Caco-2 (cell line): ENCODE results near the gene FIGNL1. TPM values are rescaled to one million over a fixed set of nuclear protein-coding genes. Genes with fewer than 3 reads are reported as not detected.

Source experiments
- BruUV-seq: library from RNA; stranded (reverse); fragments of 400-500 nt; replicated peaks from 2 replicates; lab custom pipeline; 2021; lab: Mats Ljungman, UMichigan
- CTCF ChIA-PET: fragments of 300-600 bp; sonication (Branson Sonifier 250); formaldehyde crosslinking; loops from one replicate; lab custom pipeline; 2022; ENCODE audit warnings: antibody characterized with exemption; lab: Charles Lee
- POLR2A ChIA-PET: fragments of 300-600 bp; sonication (Branson Sonifier 250); formaldehyde crosslinking; loops from one replicate; lab custom pipeline; 2022; ENCODE audit warnings: antibody characterized with exemption; lab: Charles Lee
- DNase-seq, 2 experiments: peaks; one replicate each; pipeline versions ENCODE4 v3.0.0 to v3.0.0-alpha.2; 2020 to 2022
- H3K27me3 ChIP-seq: replicated peaks from 2 replicates; pipeline ENCODE4 v1.6.0; 2011; ENCODE audit warnings: low read length; ENCODE audit not compliant: control insufficient read depth, insufficient read depth
- H3K36me3 ChIP-seq: 2 replicates; pipeline ENCODE4 v1.5.1; 2011; ENCODE audit warnings: low read length; ENCODE audit not compliant: control insufficient read depth, insufficient read depth
- H3K4me1 ChIP-seq: fragments of 250-450 bp; sonication (Bioruptor Pico); 2 replicates; pipeline ENCODE4 v1.5.1; 2020; ENCODE audit warnings: mild to moderate bottlenecking
- H3K4me3 ChIP-seq: 2 replicates; pipeline ENCODE4 v1.5.1; 2011; ENCODE audit warnings: low read depth, mild to moderate bottlenecking, control low read depth, low read length
- H3K9me3 ChIP-seq: fragments of 250-450 bp; sonication (Bioruptor Pico); 2 replicates; pipeline ENCODE4 v1.5.1; 2020; ENCODE audit warnings: mild to moderate bottlenecking, moderate library complexity
- H3K27ac Mint-ChIP-seq: one replicate; pipeline ENCODE4 v1.8.0; 2022; ENCODE audit warnings: mixed read lengths; ENCODE audit not compliant: unreplicated experiment
- H3K27me3 Mint-ChIP-seq: one replicate; pipeline ENCODE4 v1.8.0; 2022; ENCODE audit warnings: mixed read lengths; ENCODE audit not compliant: insufficient read depth, unreplicated experiment
- H3K36me3 Mint-ChIP-seq: one replicate; pipeline ENCODE4 v1.8.0; 2022; ENCODE audit warnings: mild to moderate bottlenecking, mixed read lengths; ENCODE audit not compliant: insufficient read depth, unreplicated experiment
- H3K4me1 Mint-ChIP-seq: one replicate; pipeline ENCODE4 v1.8.0; 2022; ENCODE audit warnings: low read depth, mixed read lengths; ENCODE audit not compliant: unreplicated experiment
- H3K4me3 Mint-ChIP-seq: one replicate; pipeline ENCODE4 v1.8.0; 2022; ENCODE audit warnings: mild to moderate bottlenecking, moderate library complexity, mixed read lengths; ENCODE audit not compliant: unreplicated experiment
- H3K9me3 Mint-ChIP-seq: one replicate; pipeline ENCODE4 v1.8.0; 2022; ENCODE audit warnings: mixed read lengths; ENCODE audit not compliant: unreplicated experiment
- CTCF ChIP-seq, 2 experiments: fragments of 200-600 bp in 1 of 2; IDR thresholded peaks; 1 replicate in 1 of 2; 2 replicates in 1 of 2; pipeline versions ENCODE4 v1.5.1 to v1.8.0; 2011 to 2022; ENCODE audit warnings: antibody characterized with exemption in 1 of 2, control low read depth in 1 of 2, inconsistent platforms in 1 of 2, low read depth in 1 of 2, low read length in 1 of 2, mild to moderate bottlenecking in 1 of 2, moderate library complexity in 1 of 2; ENCODE audit not compliant: insufficient read depth in 1 of 2, severe bottlenecking in 1 of 2, unreplicated experiment in 1 of 2
- intact Hi-C: fragments of 100-400 bp; cut with micrococcal nuclease; formaldehyde crosslinking; loops from one replicate; pipeline ENCODE4 v1.10.0; 2022; ENCODE audit not compliant: unreplicated experiment
- total RNA-seq: library from RNA; stranded (reverse); gene quantifications from 2 replicates; pipeline ENCODE4 v1.2.3, GENCODE V29; 2022

The FIGNL1 gene
- total RNA-seq, 1 experiment from 2014 or later = 47.2 TPM

GRCh38 chr7:50470250-50471163 is 20.4 kb upstream of the FIGNL1 start:
- POLR2A ChIA-PET = no interaction called here
- Mint-ChIP-seq H3K27me3 (no peaks in the 10 kb centered on the region), H3K4me3 (no peak overlapping the region), H3K9me3 (no peaks in the 10 kb centered on the region), H3K36me3 (peaks cover 7% of the 10 kb centered on the region), H3K27ac (no peak overlapping the region), H3K4me1 (peaks cover 12% of the 10 kb centered on the region)
- TF ChIP-seq CTCF (IDR thresholded peaks at IDR 0.05; ENCODE audit: insufficient read depth in 1 of 2, low read depth in 1 of 2, low read length in 1 of 2, severe bottlenecking in 1 of 2, unreplicated experiment in 1 of 2) = no peak
- no peaks in the 10 kb centered on the region for H3K9me3 ChIP-seq
- H3K27me3 ChIP-seq = no peaks in the 10 kb centered on the region
- intact Hi-C loops = loop anchor here (10.0 kb wide), 1 partner anchor 694 kb away; no protein-coding TSS in a partner anchor
- no peak for DNase-seq
- peaks cover 2% of the 10 kb centered on the region; the same call in 1 of the 2 replicates for H3K36me3 ChIP-seq
- CTCF ChIA-PET = interaction anchor here (1.6 kb wide), 1 partner anchor 145 kb away, joined by 3 read pairs; no protein-coding TSS in a partner anchor
- no peak overlapping the region for H3K4me3 ChIP-seq
- no TSS peak for BruUV-seq
- H3K4me1 ChIP-seq = no peaks in the 10 kb centered on the region

- peaks cover 2% of the 10 kb centered on the region; the same call in 1 of the 2 replicates for H3K36me3 ChIP-seq
- no peak overlapping the region for H3K4me3 ChIP-seq
- no peak for TF ChIP-seq CTCF (IDR thresholded peaks at IDR 0.05; ENCODE audit: insufficient read depth in 1 of 2, low read depth in 1 of 2, low read length in 1 of 2, severe bottlenecking in 1 of 2, unreplicated experiment in 1 of 2)
- CTCF ChIA-PET = interaction anchor here (0.7 to 1.6 kb wide), 2 partner anchors 146 to 324 kb away, joined by 3 to 8 read pairs; no protein-coding TSS in a partner anchor
- Mint-ChIP-seq H3K4me3 (no peak overlapping the region), H3K36me3 (peaks cover 7% of the 10 kb centered on the region), H3K27me3 (no peaks in the 10 kb centered on the region), H3K4me1 (peaks cover 10% of the 10 kb centered on the region), H3K9me3 (no peaks in the 10 kb centered on the region), H3K27ac (no peak overlapping the region)
- H3K9me3 ChIP-seq = no peaks in the 10 kb centered on the region
- no peak for DNase-seq
- no TSS peak for BruUV-seq
- H3K27me3 ChIP-seq = no peaks in the 10 kb centered on the region
- intact Hi-C loops = loop anchor here (2.0 to 5.0 kb wide), 3 partner anchors 96 to 262 kb away; partner anchors contain the start of gene DDC
- H3K4me1 ChIP-seq = no peaks in the 10 kb centered on the region
- POLR2A ChIA-PET = no interaction called here
These were observed 19.0 kb upstream of the FIGNL1 start for GRCh38 chr7:50469181-50469580.

GRCh38 chr7:50467817-50468610 is 17.9 kb upstream of the FIGNL1 start:
- peak; percentile 83 to 86 for TF ChIP-seq CTCF (IDR thresholded peaks at IDR 0.05; ENCODE audit: insufficient read depth in 1 of 2, low read depth in 1 of 2, low read length in 1 of 2, severe bottlenecking in 1 of 2, unreplicated experiment in 1 of 2)
- Histone ChIP-seq H3K9me3 (no peaks in the 10 kb centered on the region), H3K27me3 (no peaks in the 10 kb centered on the region), H3K4me3 (no peak overlapping the region), H3K4me1 (no peaks in the 10 kb centered on the region), H3K36me3 (peaks cover 4% of the 10 kb centered on the region; the same call in 1 of the 2 replicates)
- peaks cover 10% of the 10 kb centered on the region for H3K36me3 Mint-ChIP-seq
- intact Hi-C loops = loop anchor here (1.0 to 5.0 kb wide), 8 partner anchors 63 to 261 kb away; partner anchors contain the start of gene DDC
- H3K4me1 Mint-ChIP-seq = peaks cover 6% of the 10 kb centered on the region
- DNase-seq = peak; percentile 83 to 88
- no peaks in the 10 kb centered on the region for H3K9me3 Mint-ChIP-seq
- H3K27ac Mint-ChIP-seq = peak overlapping the region; percentile 30
- ChIA-PET POLR2A (interaction anchor here (0.6 kb wide), 1 partner anchor 116 kb away, joined by 3 read pairs; no protein-coding TSS in a partner anchor), CTCF (interaction anchor here (0.6 to 1.3 kb wide), 7 partner anchors 50 to 693 kb away, joined by 3 to 6 read pairs (median 4); partner anchors contain the start of gene DDC)
- no peaks in the 10 kb centered on the region for H3K27me3 Mint-ChIP-seq
- no peak overlapping the region for H3K4me3 Mint-ChIP-seq
- BruUV-seq = no TSS peak
